Tibial artery (tissue), 4 donors: ENCODE measurements around the gene ZEB1.

Source experiments
- DNase-seq, 2 donors: peaks; one replicate each; pipeline ENCODE4 v3.0.0-alpha.2; 2019
- H3K27ac ChIP-seq, 2 donors: fragments of 200-600 bp; sonication (generic) in 1 of 2; 1 replicate in 1 of 2; 2 replicates in 1 of 2; pipeline ENCODE4 v1.5.1; 2018 to 2019; ENCODE audit warnings: mild to moderate bottlenecking in 1 of 2
- H3K27me3 ChIP-seq, 2 donors: fragments of 200-600 bp; sonication (generic) in 1 of 2; one replicate each; pipeline versions ENCODE4 v1.5.1 to v1.6.0; 2016 to 2019
- H3K36me3 ChIP-seq, 3 donors: fragments of 200-600 bp; sonication (generic) in 2 of 3; one replicate each; pipeline ENCODE4 v1.5.1; 2016 to 2019; ENCODE audit warnings: mild to moderate bottlenecking in 2 of 3
- H3K4me1 ChIP-seq, 4 donors: fragments of 200-600 bp; sonication (generic) in 2 of 4; 1 replicate in 3 of 4; 2 replicates in 1 of 4; pipeline ENCODE4 v1.5.1; 2016 to 2019
- H3K4me3 ChIP-seq, 2 donors: fragments of 200-600 bp; sonication (generic) in 1 of 2; 1 replicate in 1 of 2; 2 replicates in 1 of 2; pipeline ENCODE4 v1.5.1; 2018 to 2019; ENCODE audit warnings: mild to moderate bottlenecking in 2 of 2
- H3K9me3 ChIP-seq, 3 donors: fragments of 200-600 bp; sonication (generic) in 1 of 3; one replicate each; pipeline ENCODE4 v1.5.1; 2016 to 2019
- intact Hi-C: fragments of 100-400 bp; cut with DNase I; formaldehyde crosslinking; loops from one replicate; pipeline ENCODE4 v1.15.0; 2023; ENCODE audit warnings: low total_unique reads
- TF ChIP-seq, protein P1 (sequence below), 2 experiments: fragments of 200-600 bp in 1 of 2; fragments of 450-650 bp in 1 of 2; IDR thresholded peaks; one replicate each; pipeline ENCODE4 v1.5.1; 2017 to 2019; ENCODE audit warnings: antibody characterized with exemption in 2 of 2, mild to moderate bottlenecking in 1 of 2, moderate library complexity in 1 of 2

ZEB1 gene

DNA sequence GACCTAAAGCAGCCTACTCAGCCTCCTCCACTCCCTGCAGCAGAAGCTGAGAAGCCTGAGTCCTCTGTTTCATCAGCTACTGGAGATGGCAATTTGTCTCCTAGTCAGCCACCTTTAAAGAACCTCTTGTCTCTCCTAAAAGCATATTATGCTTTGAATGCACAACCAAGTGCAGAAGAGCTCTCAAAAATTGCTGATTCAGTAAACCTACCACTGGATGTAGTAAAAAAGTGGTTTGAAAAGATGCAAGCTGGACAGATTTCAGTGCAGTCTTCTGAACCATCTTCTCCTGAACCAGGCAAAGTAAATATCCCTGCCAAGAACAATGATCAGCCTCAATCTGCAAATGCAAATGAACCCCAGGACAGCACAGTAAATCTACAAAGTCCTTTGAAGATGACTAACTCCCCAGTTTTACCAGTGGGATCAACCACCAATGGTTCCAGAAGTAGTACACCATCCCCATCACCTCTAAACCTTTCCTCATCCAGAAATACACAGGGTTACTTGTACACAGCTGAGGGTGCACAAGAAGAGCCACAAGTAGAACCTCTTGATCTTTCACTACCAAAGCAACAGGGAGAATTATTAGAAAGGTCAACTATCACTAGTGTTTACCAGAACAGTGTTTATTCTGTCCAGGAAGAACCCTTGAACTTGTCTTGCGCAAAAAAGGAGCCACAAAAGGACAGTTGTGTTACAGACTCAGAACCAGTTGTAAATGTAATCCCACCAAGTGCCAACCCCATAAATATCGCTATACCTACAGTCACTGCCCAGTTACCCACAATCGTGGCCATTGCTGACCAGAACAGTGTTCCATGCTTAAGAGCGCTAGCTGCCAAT is 202.2 kb downstream of the ZEB1 start:
- DNase-seq = no peak
- H3K27ac ChIP-seq = no peak overlapping the region
- no peaks in the 10 kb centered on the region for H3K27me3 ChIP-seq
- H3K9me3 ChIP-seq = no peaks in the 10 kb centered on the region
- no peak overlapping the region for H3K4me3 ChIP-seq
- peaks cover 45 to 49% (median 47%) of the 10 kb centered on the region in 3 donors for H3K36me3 ChIP-seq
- no peaks in the 10 kb centered on the region for H3K4me1 ChIP-seq
- intact Hi-C loops = no loop called here
- TF ChIP-seq, protein P1, sequence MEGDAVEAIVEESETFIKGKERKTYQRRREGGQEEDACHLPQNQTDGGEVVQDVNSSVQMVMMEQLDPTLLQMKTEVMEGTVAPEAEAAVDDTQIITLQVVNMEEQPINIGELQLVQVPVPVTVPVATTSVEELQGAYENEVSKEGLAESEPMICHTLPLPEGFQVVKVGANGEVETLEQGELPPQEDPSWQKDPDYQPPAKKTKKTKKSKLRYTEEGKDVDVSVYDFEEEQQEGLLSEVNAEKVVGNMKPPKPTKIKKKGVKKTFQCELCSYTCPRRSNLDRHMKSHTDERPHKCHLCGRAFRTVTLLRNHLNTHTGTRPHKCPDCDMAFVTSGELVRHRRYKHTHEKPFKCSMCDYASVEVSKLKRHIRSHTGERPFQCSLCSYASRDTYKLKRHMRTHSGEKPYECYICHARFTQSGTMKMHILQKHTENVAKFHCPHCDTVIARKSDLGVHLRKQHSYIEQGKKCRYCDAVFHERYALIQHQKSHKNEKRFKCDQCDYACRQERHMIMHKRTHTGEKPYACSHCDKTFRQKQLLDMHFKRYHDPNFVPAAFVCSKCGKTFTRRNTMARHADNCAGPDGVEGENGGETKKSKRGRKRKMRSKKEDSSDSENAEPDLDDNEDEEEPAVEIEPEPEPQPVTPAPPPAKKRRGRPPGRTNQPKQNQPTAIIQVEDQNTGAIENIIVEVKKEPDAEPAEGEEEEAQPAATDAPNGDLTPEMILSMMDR (IDR thresholded peaks at IDR 0.05) = no peak

- no peak overlapping the region for H3K27ac ChIP-seq
- no peaks in the 10 kb centered on the region for H3K4me1 ChIP-seq
- no peak for DNase-seq
- no peaks in the 10 kb centered on the region for H3K27me3 ChIP-seq
- intact Hi-C loops = no loop called here
- no peak overlapping the region for H3K4me3 ChIP-seq
- H3K9me3 ChIP-seq = no peaks in the 10 kb centered on the region
- TF ChIP-seq, protein P1 (IDR thresholded peaks at IDR 0.05) = no peak
- H3K36me3 ChIP-seq = peaks cover 55 to 58% (median 57%) of the 10 kb centered on the region in 3 donors
Observed at GRCh38 chr10:31522820-31523219, 203.8 kb downstream of the ZEB1 start.

GRCh38 chr10:31524460-31524859 is 205.4 kb downstream of the ZEB1 start:
- intact Hi-C loops = no loop called here
- no peak overlapping the region for H3K4me3 ChIP-seq
- peaks cover 54 to 57% (median 55%) of the 10 kb centered on the region in 3 donors for H3K36me3 ChIP-seq
- H3K9me3 ChIP-seq = no peaks in the 10 kb centered on the region
- H3K4me1 ChIP-seq = no peaks in the 10 kb centered on the region
- DNase-seq = no peak
- H3K27me3 ChIP-seq = no peaks in the 10 kb centered on the region
- TF ChIP-seq, protein P1 (IDR thresholded peaks at IDR 0.05) = no peak
- no peak overlapping the region for H3K27ac ChIP-seq

GRCh38 chr10:31526178-31526577 is 207.2 kb downstream of the ZEB1 start:
- Histone ChIP-seq H3K36me3 (peaks cover 39 to 43% (median 41%) of the 10 kb centered on the region in 3 donors), H3K27me3 (no peaks in the 10 kb centered on the region), H3K9me3 (no peaks in the 10 kb centered on the region), H3K27ac (no peak overlapping the region), H3K4me1 (no peaks in the 10 kb centered on the region), H3K4me3 (no peak overlapping the region)
- DNase-seq = no peak
- TF ChIP-seq, protein P1 (IDR thresholded peaks at IDR 0.05) = no peak
- intact Hi-C loops = no loop called here

DNA sequence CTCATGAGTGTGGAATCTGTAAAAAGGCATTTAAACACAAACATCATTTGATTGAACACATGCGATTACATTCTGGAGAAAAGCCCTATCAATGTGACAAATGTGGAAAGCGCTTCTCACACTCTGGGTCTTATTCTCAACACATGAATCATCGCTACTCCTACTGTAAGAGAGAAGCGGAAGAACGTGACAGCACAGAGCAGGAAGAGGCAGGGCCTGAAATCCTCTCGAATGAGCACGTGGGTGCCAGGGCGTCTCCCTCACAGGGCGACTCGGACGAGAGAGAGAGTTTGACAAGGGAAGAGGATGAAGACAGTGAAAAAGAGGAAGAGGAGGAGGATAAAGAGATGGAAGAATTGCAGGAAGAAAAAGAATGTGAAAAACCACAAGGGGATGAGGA is 207.7 kb downstream of the ZEB1 start:
- TF ChIP-seq, protein P1 (IDR thresholded peaks at IDR 0.05) = no peak
- no peak overlapping the region for H3K27ac ChIP-seq
- no peak overlapping the region for H3K4me3 ChIP-seq
- H3K9me3 ChIP-seq = no peaks in the 10 kb centered on the region
- intact Hi-C loops = no loop called here
- H3K36me3 ChIP-seq = peaks cover 34 to 37% (median 36%) of the 10 kb centered on the region in 3 donors
- H3K27me3 ChIP-seq = no peaks in the 10 kb centered on the region
- DNase-seq = no peak
- H3K4me1 ChIP-seq = no peaks in the 10 kb centered on the region
